ENCODE results near the gene JAGN1. TPM values are rescaled to one million over a fixed set of nuclear protein-coding genes. Genes with fewer than 3 reads are reported as not detected.

JAGN1 gene
- total and polyA plus RNA-seq, 9 of the 15 experiments (the other 6 are each of a cell fraction or from before 2014, with no cell fraction given), result 31.6 to 77.8 (median 40.3) TPM

GRCh38 chr3:9884555-9885165 is 5.8 kb upstream of the JAGN1 start (continued):
- TF ChIP-seq RHOXF2B (CRISPR knock-in tag; conservative IDR thresholded peaks at IDR 0.05) (no peak), ELK1 (CRISPR knock-in tag; IDR thresholded peaks at IDR 0.05) (no peak), NCOR1 (IDR thresholded peaks at IDR 0.05) (peak; percentile 67), SOX6 (IDR thresholded peaks at IDR 0.05) (0 out of 2 replicates have a peak, but pooled peaks have one; percentile 54), ELF4 (CRISPR knock-in tag; IDR thresholded peaks at IDR 0.05) (no peak), BHLHE40 (IDR thresholded peaks at IDR 0.05; ENCODE audit: low read length) (0 out of 2 replicates have a peak, but pooled peaks have one; percentile 21), FIP1L1 (IDR thresholded peaks at IDR 0.05; ENCODE audit: low read depth, low read length, poor library complexity, severe bottlenecking) (no peak), RERE (CRISPR knock-in tag; IDR thresholded peaks at IDR 0.05; ENCODE audit: borderline replicate concordance) (no peak), NBN (IDR thresholded peaks at IDR 0.05; ENCODE audit: low read depth) (peak; percentile 85; the same call in 1 of the 2 replicates), ZFPM2 (CRISPR knock-in tag; IDR thresholded peaks at IDR 0.05) (no peak), HSF4 (CRISPR knock-in tag; IDR thresholded peaks at IDR 0.05; ENCODE audit: borderline replicate concordance) (no peak), TAL1 (IDR thresholded peaks at IDR 0.05) (peak; percentile 60), KLF16 (IDR thresholded peaks at IDR 0.05) (no peak), MECOM (CRISPR knock-in tag; IDR thresholded peaks at IDR 0.05) (peak; percentile 76; the same call in 1 of the 2 replicates), JUND (IDR thresholded peaks at IDR 0.05; ENCODE audit: borderline replicate concordance, low read depth, low read length) (peak; percentile 94), JUND (tag; IDR thresholded peaks at IDR 0.05; ENCODE audit: borderline replicate concordance, low read depth, low read length) (peak; percentile 89; the same call in 2 of the 3 replicates), MAFG (tag; conservative IDR thresholded peaks at IDR 0.05) (peak; percentile 67), DLX4 (CRISPR knock-in tag; IDR thresholded peaks at IDR 0.05) (no peak), SMARCB1 (IDR thresholded peaks at IDR 0.05; ENCODE audit: insufficient read length, low read depth) (peak; percentile 84), TRIM25 (IDR thresholded peaks at IDR 0.05; ENCODE audit: borderline replicate concordance) (no peak), HMG20B (CRISPR knock-in tag; IDR thresholded peaks at IDR 0.05) (no peak), ARID1B (IDR thresholded peaks at IDR 0.05) (peak; percentile 86)

Data from K562 (cell line).